ENCODE data around the gene ARSI. TPM values are rescaled to one million over a fixed set of nuclear protein-coding genes. Genes with fewer than 3 reads are reported as not detected.

ARSI gene
- total RNA-seq, 2 donors from 2014 or later: 2.4 to 2.7 TPM

DNA sequence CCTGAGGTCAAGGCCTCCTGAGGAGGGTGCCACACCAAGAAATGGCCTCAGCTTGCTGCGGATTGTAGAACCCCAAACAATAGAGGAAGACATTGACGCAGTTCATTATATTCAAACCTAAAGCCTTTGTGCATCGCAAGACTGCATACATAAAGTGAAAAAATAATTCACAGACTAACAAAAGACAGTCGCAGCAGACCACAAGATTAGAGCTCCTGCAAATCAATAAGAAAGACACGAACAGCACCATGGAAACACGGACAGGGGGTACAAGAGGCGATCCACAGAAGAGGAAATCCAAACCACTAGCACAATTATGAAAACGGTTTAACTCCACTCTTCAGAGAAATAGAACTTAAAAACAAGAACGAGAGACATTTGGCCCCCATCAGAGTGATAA is 44.7 kb upstream of the ARSI start:
- no peak for DNase-seq
- H3K4me1 ChIP-seq (ENCODE audit: control insufficient read depth, insufficient read depth, low read length): peaks cover 6% of the 10 kb centered on the region
- no peaks in the 10 kb centered on the region for H3K36me3 ChIP-seq (ENCODE audit: control insufficient read depth, insufficient read depth, low read length)
- peak overlapping the region; percentile 55 for H3K27ac ChIP-seq (ENCODE audit: low read depth, low read length)
- no peaks in the 10 kb centered on the region for H3K27me3 ChIP-seq (ENCODE audit: control insufficient read depth, insufficient read depth, low read length, poor library complexity, severe bottlenecking)
- Mint-ChIP-seq H3K4me1 (peaks cover 15% of the 10 kb centered on the region), H3K4me3 (no peak overlapping the region), H3K27me3 (ENCODE audit: insufficient read depth) (no peaks in the 10 kb centered on the region), H3K27ac (no peak overlapping the region), H3K9me3 (no peaks in the 10 kb centered on the region), H3K36me3 (ENCODE audit: low read depth) (no peaks in the 10 kb centered on the region)
- TF ChIP-seq, protein P1, sequence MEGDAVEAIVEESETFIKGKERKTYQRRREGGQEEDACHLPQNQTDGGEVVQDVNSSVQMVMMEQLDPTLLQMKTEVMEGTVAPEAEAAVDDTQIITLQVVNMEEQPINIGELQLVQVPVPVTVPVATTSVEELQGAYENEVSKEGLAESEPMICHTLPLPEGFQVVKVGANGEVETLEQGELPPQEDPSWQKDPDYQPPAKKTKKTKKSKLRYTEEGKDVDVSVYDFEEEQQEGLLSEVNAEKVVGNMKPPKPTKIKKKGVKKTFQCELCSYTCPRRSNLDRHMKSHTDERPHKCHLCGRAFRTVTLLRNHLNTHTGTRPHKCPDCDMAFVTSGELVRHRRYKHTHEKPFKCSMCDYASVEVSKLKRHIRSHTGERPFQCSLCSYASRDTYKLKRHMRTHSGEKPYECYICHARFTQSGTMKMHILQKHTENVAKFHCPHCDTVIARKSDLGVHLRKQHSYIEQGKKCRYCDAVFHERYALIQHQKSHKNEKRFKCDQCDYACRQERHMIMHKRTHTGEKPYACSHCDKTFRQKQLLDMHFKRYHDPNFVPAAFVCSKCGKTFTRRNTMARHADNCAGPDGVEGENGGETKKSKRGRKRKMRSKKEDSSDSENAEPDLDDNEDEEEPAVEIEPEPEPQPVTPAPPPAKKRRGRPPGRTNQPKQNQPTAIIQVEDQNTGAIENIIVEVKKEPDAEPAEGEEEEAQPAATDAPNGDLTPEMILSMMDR (conservative IDR thresholded peaks at IDR 0.05): no peak
- H3K9ac ChIP-seq (ENCODE audit: extremely low read depth, low read length, poor library complexity, severe bottlenecking): no peak overlapping the region
- 91 to 94% methylated on average over 5 to 9 of the region's 9 CpGs for WGBS, 2 experiments (ENCODE audit: insufficient coverage in 1 of 2, insufficient read length in 1 of 2)
- no peak overlapping the region for H3K4me3 ChIP-seq (ENCODE audit: low read length)
- H3K9me3 ChIP-seq (ENCODE audit: control insufficient read depth, low read length): no peaks in the 10 kb centered on the region

DNA sequence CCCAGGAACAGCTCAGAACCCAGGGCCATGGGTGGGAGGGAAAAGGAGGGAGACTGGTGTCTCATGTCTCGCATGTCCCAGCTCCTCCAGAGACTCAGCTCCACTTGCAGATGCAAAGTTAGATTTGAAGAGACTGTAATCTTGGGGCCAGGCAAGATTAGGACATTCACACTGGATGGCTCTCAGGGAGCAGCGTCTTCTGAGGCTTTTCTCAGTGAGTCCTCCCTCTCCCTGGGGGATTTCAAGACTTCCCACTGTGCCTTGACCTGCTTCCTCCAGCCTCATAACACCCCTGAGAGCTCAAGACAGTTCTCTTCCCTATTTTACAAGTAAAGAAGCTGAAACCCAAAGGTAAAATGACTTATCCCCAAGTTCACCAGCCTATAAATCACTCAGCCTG is 44.3 kb upstream of the ARSI start:
- Histone ChIP-seq H3K9ac (ENCODE audit: extremely low read depth, low read length, poor library complexity, severe bottlenecking) (no peak overlapping the region), H3K4me1 (ENCODE audit: control insufficient read depth, insufficient read depth, low read length) (peaks cover 6% of the 10 kb centered on the region), H3K36me3 (ENCODE audit: control insufficient read depth, insufficient read depth, low read length) (no peaks in the 10 kb centered on the region), H3K4me3 (ENCODE audit: low read length) (no peak overlapping the region), H3K9me3 (ENCODE audit: control insufficient read depth, low read length) (no peaks in the 10 kb centered on the region), H3K27ac (ENCODE audit: low read depth, low read length) (peak overlapping the region; percentile 55), H3K27me3 (ENCODE audit: control insufficient read depth, insufficient read depth, low read length, poor library complexity, severe bottlenecking) (no peaks in the 10 kb centered on the region)
- TF ChIP-seq, protein P1 (conservative IDR thresholded peaks at IDR 0.05): no peak
- Mint-ChIP-seq H3K36me3 (ENCODE audit: low read depth) (no peaks in the 10 kb centered on the region), H3K4me3 (no peak overlapping the region), H3K27ac (no peak overlapping the region), H3K4me1 (peaks cover 15% of the 10 kb centered on the region), H3K27me3 (ENCODE audit: insufficient read depth) (no peaks in the 10 kb centered on the region), H3K9me3 (no peaks in the 10 kb centered on the region)
- WGBS, 2 experiments (ENCODE audit: insufficient coverage in 1 of 2, insufficient read length in 1 of 2): 79 to 91% methylated on average over 2 of the region's 2 CpGs
- DNase-seq: peak; percentile 55

DNA sequence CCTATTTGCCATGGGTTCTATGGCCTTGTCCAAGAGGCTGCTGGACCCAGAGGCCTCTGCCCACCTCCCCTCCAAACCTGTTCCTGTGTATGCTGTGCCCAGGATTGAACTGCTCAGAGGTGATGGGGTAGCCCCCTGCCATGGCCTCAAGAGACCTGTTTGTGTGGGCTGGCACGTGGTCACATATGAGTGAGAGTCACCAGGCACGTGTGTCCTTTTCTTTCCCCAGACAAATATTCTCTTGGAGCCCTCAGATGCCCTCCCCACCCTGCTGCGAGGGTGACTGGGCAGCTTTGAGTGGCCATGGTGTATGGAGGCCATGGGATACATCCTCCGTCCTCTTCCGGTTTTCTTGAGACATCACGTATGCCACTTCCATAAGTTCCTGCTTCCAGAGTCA is 43.9 kb upstream of the ARSI start:
- H3K27me3 Mint-ChIP-seq (ENCODE audit: insufficient read depth): no peaks in the 10 kb centered on the region

More for the DNA sequence above, 43.9 kb upstream of the ARSI start:
- Histone ChIP-seq H3K27ac (ENCODE audit: low read depth, low read length) (no peak overlapping the region), H3K4me1 (ENCODE audit: control insufficient read depth, insufficient read depth, low read length) (peaks cover 6% of the 10 kb centered on the region), H3K9me3 (ENCODE audit: control insufficient read depth, low read length) (no peaks in the 10 kb centered on the region), H3K27me3 (ENCODE audit: control insufficient read depth, insufficient read depth, low read length, poor library complexity, severe bottlenecking) (no peaks in the 10 kb centered on the region), H3K4me3 (ENCODE audit: low read length) (no peak overlapping the region), H3K36me3 (ENCODE audit: control insufficient read depth, insufficient read depth, low read length) (no peaks in the 10 kb centered on the region), H3K9ac (ENCODE audit: extremely low read depth, low read length, poor library complexity, severe bottlenecking) (no peak overlapping the region)
- Mint-ChIP-seq H3K27ac (no peak overlapping the region), H3K4me3 (no peak overlapping the region), H3K9me3 (no peaks in the 10 kb centered on the region), H3K4me1 (peaks cover 15% of the 10 kb centered on the region), H3K36me3 (ENCODE audit: low read depth) (no peaks in the 10 kb centered on the region)
- 92 to 100% methylated on average over 5 to 6 of the region's 6 CpGs for WGBS, 2 experiments (ENCODE audit: insufficient coverage in 1 of 2, insufficient read length in 1 of 2)
- no peak for DNase-seq
- TF ChIP-seq, protein P1 (conservative IDR thresholded peaks at IDR 0.05): no peak

All from endodermal cell (in vitro differentiated cells).